Endothelial cell of hepatic sinusoid (primary cell): ENCODE data around the gene STK11.

Experiments
- in situ Hi-C: cut with HindIII; loops from 2 replicates; pipeline ENCODE4 v1.10.0; 2017; ENCODE audit warnings: low sequenced_read_pairs

The STK11 gene

GRCh38 chr19:1205114-1206099 lies at the start of gene STK11:
Gene STK11 (plus strand): TSS chr19:1205778. CDS start chr19:1206914, 1,136 bp downstream.
- in situ Hi-C loops = no loop called here

GRCh38 chr19:1156305-1156801 lies 49.2 kb upstream of the STK11 start:
- in situ Hi-C loops = no loop called here

GRCh38 chr19:1156830-1157615 lies 48.6 kb upstream of the STK11 start:
- in situ Hi-C loops = no loop called here

GRCh38 chr19:1157931-1158884 lies 47.4 kb upstream of the STK11 start:
- in situ Hi-C loops = no loop called here

- in situ Hi-C loops = no loop called here
Measured at GRCh38 chr19:1158885-1159448, 46.6 kb upstream of the STK11 start.

GRCh38 chr19:1159864-1160595 lies 45.5 kb upstream of the STK11 start:
- in situ Hi-C loops = no loop called here

GRCh38 chr19:1161716-1162115 lies 43.9 kb upstream of the STK11 start:
- in situ Hi-C loops = no loop called here

- in situ Hi-C loops = no loop called here
Measured at GRCh38 chr19:1162404-1163282, 42.9 kb upstream of the STK11 start.

- in situ Hi-C loops = no loop called here
Measured at GRCh38 chr19:1163283-1163933, 42.2 kb upstream of the STK11 start.

GRCh38 chr19:1163934-1164683 lies 41.5 kb upstream of the STK11 start:
- in situ Hi-C loops = no loop called here

- in situ Hi-C loops = no loop called here
Measured at GRCh38 chr19:1164684-1165531, 40.7 kb upstream of the STK11 start.

GRCh38 chr19:1166872-1167573 lies 38.6 kb upstream of the STK11 start:
- in situ Hi-C loops = no loop called here

- in situ Hi-C loops = no loop called here
Measured at GRCh38 chr19:1167687-1168571, 37.6 kb upstream of the STK11 start.

GRCh38 chr19:1168572-1169410 lies 36.8 kb upstream of the STK11 start:
- in situ Hi-C loops = no loop called here
